Measurements from ENCODE around the gene OR6V1. TPM values are rescaled to one million over a fixed set of nuclear protein-coding genes. Genes with fewer than 3 reads are reported as not detected.
A peak's percentile ranks its signal among the peaks of the same experiment; 100 is the strongest.

OR6V1 gene, protein sequence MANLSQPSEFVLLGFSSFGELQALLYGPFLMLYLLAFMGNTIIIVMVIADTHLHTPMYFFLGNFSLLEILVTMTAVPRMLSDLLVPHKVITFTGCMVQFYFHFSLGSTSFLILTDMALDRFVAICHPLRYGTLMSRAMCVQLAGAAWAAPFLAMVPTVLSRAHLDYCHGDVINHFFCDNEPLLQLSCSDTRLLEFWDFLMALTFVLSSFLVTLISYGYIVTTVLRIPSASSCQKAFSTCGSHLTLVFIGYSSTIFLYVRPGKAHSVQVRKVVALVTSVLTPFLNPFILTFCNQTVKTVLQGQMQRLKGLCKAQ
- total RNA-seq: not detected

DNA sequence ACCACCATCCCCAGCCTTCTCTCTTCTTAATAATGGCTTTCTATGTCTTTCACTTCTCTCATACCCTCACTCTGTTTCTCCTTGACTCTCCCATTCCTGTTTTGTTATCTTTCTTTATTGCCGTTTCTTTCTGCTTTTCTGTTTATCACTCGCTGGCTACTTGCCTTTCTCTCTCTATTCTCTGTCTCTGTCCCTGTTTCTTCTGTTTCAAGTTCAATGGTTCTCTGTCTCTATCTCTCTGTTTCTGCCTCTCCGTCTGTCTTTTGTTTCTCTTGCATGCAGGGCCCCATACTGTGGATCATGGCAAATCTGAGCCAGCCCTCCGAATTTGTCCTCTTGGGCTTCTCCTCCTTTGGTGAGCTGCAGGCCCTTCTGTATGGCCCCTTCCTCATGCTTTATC is at the start of gene OR6V1:
Gene OR6V1 (plus strand): TSS at position 301 of the 400 bp plus-strand sequence. CDS start 0 bp downstream, at position 301.
- intact Hi-C loops (cut with DNase I): no loop called here
- Histone ChIP-seq H3K4me3 (no peak within 1 kb of the TSS), H3K4me1 (peaks cover 0 to 5% (median 1%) of the 10 kb centered on the region in 4 donors), H3K9me3 (no peaks in the 10 kb centered on the region), H3K27me3 (no peaks in the 10 kb centered on the region), H3K27ac (replicated peaks in 1 of 4) (no peak within 1 kb of the TSS), H3K36me3 (no peaks in the 10 kb centered on the region)
- WGBS: 86% methylated on average over 4 of the region's 4 CpGs
- no peak for DNase-seq (ENCODE audit: extremely low spot score)
- TF ChIP-seq EP300 (IDR thresholded peaks at IDR 0.05) (no peak), POLR2AphosphoS5 (IDR thresholded peaks at IDR 0.05) (no peak), POLR2A (IDR thresholded peaks at IDR 0.05; ENCODE audit: low read depth) (no peak)
- TF ChIP-seq, protein P1, sequence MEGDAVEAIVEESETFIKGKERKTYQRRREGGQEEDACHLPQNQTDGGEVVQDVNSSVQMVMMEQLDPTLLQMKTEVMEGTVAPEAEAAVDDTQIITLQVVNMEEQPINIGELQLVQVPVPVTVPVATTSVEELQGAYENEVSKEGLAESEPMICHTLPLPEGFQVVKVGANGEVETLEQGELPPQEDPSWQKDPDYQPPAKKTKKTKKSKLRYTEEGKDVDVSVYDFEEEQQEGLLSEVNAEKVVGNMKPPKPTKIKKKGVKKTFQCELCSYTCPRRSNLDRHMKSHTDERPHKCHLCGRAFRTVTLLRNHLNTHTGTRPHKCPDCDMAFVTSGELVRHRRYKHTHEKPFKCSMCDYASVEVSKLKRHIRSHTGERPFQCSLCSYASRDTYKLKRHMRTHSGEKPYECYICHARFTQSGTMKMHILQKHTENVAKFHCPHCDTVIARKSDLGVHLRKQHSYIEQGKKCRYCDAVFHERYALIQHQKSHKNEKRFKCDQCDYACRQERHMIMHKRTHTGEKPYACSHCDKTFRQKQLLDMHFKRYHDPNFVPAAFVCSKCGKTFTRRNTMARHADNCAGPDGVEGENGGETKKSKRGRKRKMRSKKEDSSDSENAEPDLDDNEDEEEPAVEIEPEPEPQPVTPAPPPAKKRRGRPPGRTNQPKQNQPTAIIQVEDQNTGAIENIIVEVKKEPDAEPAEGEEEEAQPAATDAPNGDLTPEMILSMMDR (IDR thresholded peaks at IDR 0.05): no peak

DNA sequence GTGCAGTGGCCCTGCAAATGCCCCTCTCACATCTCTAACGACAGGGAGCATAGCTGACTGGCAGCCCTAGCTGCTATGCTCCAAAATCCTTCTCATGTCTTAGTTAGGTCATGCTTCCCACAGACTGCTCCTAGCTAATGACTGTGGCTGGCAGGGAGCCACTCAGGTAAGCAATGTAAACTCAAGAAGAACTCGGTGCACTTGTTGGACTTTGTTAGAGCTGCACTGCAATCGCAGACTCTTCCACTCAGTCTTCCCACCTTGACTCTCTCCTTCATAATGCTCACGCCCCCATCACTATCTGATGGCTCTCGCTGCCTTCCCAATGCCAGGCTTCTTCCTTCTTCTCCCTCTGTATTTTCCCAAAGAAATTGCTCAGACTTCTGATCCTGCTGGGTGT is 49.2 kb upstream of the OR6V1 start:
- no peak for DNase-seq (ENCODE audit: extremely low spot score)
- Histone ChIP-seq H3K27me3 (peaks cover 0 to 14% (median 0%) of the 10 kb centered on the region in 4 donors), H3K9me3 (peaks cover 0 to 6% (median 0%) of the 10 kb centered on the region in 4 donors), H3K4me1 (peaks cover 0 to 5% (median 2%) of the 10 kb centered on the region in 4 donors), H3K36me3 (no peaks in the 10 kb centered on the region), H3K27ac (replicated peaks in 1 of 4) (no peak overlapping the region), H3K4me3 (peak overlapping the region in 3 of 4 donors; percentile 15 to 20 (median 17))
- TF ChIP-seq EP300 (IDR thresholded peaks at IDR 0.05): no peak
- intact Hi-C loops (cut with DNase I): loop anchor here (5.0 kb wide), 1 partner anchor 151 kb away; no protein-coding TSS in a partner anchor
- 80% methylated on average over 5 of the region's 5 CpGs for WGBS

DNA sequence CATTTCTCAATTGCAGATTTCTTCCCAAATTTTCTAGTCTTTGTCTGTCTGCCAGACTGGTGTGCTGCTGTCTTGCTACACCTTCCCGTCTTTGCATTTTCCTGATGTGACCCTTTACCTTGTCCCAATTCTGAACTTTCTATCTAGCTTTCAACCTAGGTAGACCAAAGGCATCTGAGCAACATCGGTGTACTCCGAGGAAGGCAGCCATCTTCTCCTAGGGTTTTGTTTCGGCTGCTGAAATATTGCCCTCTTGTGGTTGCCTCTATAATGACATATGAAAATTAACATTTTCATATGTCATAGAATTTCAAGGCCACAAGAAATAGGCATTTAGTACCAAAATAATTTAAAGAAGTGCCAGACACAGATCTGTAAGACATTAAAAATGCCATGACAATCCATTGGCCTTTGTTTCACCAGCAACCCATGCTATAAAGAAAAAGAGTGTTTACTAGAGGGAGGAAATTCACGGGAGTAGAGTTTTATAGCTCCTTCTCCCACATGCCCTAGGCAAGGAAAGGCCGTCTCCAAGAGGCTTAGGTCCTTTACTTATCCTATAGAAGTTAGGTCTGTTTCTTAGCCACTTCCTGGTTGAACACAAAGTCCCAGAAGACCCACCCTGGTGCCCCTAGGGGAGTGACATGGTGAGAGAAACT is 48.6 kb upstream of the OR6V1 start:
- Histone ChIP-seq H3K27ac (replicated peaks in 1 of 4) (no peak overlapping the region), H3K4me1 (peaks cover 0 to 10% (median 2%) of the 10 kb centered on the region in 4 donors), H3K9me3 (peaks cover 0 to 6% (median 0%) of the 10 kb centered on the region in 4 donors), H3K4me3 (peak overlapping the region; percentile 15 to 21 (median 18)), H3K36me3 (no peaks in the 10 kb centered on the region), H3K27me3 (peaks cover 0 to 14% (median 0%) of the 10 kb centered on the region in 4 donors)
- WGBS: 39% methylated on average over 6 of the region's 6 CpGs
- DNase-seq (ENCODE audit: extremely low spot score): no peak
- intact Hi-C loops (cut with DNase I): loop anchor here (5.0 kb wide), 1 partner anchor 151 kb away; no protein-coding TSS in a partner anchor
- TF ChIP-seq, protein P1 (IDR thresholded peaks at IDR 0.05): peak; percentile 48 to 75 (median 61)
- no peak for TF ChIP-seq EP300 (IDR thresholded peaks at IDR 0.05)

DNA sequence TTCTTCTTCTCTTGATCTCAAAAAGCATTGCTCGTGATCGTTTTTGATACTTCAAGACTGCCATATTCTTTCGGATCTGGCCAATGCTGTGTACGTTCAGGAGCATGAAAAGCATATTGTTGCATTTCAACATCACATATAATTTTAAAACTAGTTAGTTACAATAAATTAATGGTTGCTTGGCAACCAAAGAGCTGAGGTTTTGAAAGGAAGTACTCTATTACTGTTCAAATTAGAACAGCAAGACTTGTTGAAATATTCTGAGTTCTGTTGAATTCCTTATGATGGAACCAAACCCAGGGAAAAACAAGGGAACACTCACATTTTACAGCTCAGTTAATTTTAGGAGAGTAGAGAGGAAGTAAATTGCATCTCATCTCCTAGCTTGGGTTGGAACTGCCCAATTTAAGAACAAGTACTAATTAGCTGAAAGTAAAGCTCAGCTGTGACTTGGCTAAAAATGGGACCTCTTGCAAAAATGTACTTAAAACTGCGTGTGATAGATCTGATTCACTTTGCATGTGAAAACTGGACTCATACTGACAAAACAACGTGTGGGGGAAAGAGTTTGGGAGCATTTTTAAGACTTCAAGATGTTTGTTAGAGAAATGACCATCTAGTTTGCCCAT is 46.4 kb upstream of the OR6V1 start:
- H3K4me3 ChIP-seq: no peak overlapping the region
- intact Hi-C loops (cut with DNase I): no loop called here
- TF ChIP-seq EP300 (IDR thresholded peaks at IDR 0.05) (no peak), POLR2A (IDR thresholded peaks at IDR 0.05; ENCODE audit: low read depth) (no peak), POLR2AphosphoS5 (IDR thresholded peaks at IDR 0.05) (no peak)
- TF ChIP-seq, protein P1 (IDR thresholded peaks at IDR 0.05): no peak
- peaks cover 0 to 14% (median 0%) of the 10 kb centered on the region in 4 donors for H3K27me3 ChIP-seq
- H3K9me3 ChIP-seq: peaks cover 0 to 6% (median 0%) of the 10 kb centered on the region in 4 donors
- no peak for DNase-seq (ENCODE audit: extremely low spot score)
- H3K4me1 ChIP-seq: peaks cover 0 to 10% (median 2%) of the 10 kb centered on the region in 4 donors
- no peaks in the 10 kb centered on the region for H3K36me3 ChIP-seq
- H3K27ac ChIP-seq (replicated peaks in 1 of 4): no peak overlapping the region
- 75% methylated on average over 6 of the region's 6 CpGs for WGBS

Measured in esophagus muscularis mucosa (tissue), 4 donors.